ENCODE data around the gene ZNF653.

The ZNF653 gene

GRCh38 chr19:11486661-11487503, 18.8 kb downstream of the ZNF653 start:
- no peak overlapping the region for H3K27ac ChIP-seq
- no peak overlapping the region for H3K4me2 ChIP-seq
- H3K79me2 ChIP-seq (ENCODE audit: insufficient read depth, low read depth) = no peaks in the 10 kb centered on the region
- no peak overlapping the region for H3K9ac ChIP-seq
- no peak overlapping the region for H3K4me3 ChIP-seq (IDR thresholded peaks at IDR 0.05; ENCODE audit: insufficient read depth, low read depth, low read length)
- H4K20me1 ChIP-seq (ENCODE audit: insufficient read depth) = no peaks in the 10 kb centered on the region
- no peaks in the 10 kb centered on the region for H3K27me3 ChIP-seq (ENCODE audit: insufficient read depth, low read depth)
- H3K36me3 ChIP-seq (ENCODE audit: insufficient read depth) = no peaks in the 10 kb centered on the region
- no peak overlapping the region for H2AFZ ChIP-seq (ENCODE audit: low read depth)
- no peak for TF ChIP-seq CTCF (conservative IDR thresholded peaks at IDR 0.05; ENCODE audit: low read depth, low read length)
- peaks cover 4% of the 10 kb centered on the region for H3K4me1 ChIP-seq (ENCODE audit: low read depth, poor library complexity, severe bottlenecking)

- Histone ChIP-seq H3K4me1 (ENCODE audit: low read depth, poor library complexity, severe bottlenecking) (peaks cover 4% of the 10 kb centered on the region), H3K9ac (no peak overlapping the region), H2AFZ (ENCODE audit: low read depth) (no peak overlapping the region), H3K79me2 (ENCODE audit: insufficient read depth, low read depth) (no peaks in the 10 kb centered on the region), H3K36me3 (ENCODE audit: insufficient read depth) (no peaks in the 10 kb centered on the region), H3K4me2 (no peak overlapping the region), H3K4me3 (IDR thresholded peaks at IDR 0.05; ENCODE audit: insufficient read depth, low read depth, low read length) (no peak overlapping the region), H4K20me1 (ENCODE audit: insufficient read depth) (no peaks in the 10 kb centered on the region), H3K27ac (no peak overlapping the region), H3K27me3 (ENCODE audit: insufficient read depth, low read depth) (no peaks in the 10 kb centered on the region)
- TF ChIP-seq CTCF (conservative IDR thresholded peaks at IDR 0.05; ENCODE audit: low read depth, low read length) = no peak
Measured at GRCh38 chr19:11485245-11485837, 20.3 kb downstream of the ZNF653 start.

GRCh38 chr19:11483366-11484111, 22.1 kb downstream of the ZNF653 start:
- no peak for TF ChIP-seq CTCF (conservative IDR thresholded peaks at IDR 0.05; ENCODE audit: low read depth, low read length)
- no peaks in the 10 kb centered on the region for H3K27me3 ChIP-seq (ENCODE audit: insufficient read depth, low read depth)
- no peak overlapping the region; the same call in 1 of the 2 replicates for H3K4me2 ChIP-seq
- no peak overlapping the region for H3K4me3 ChIP-seq (IDR thresholded peaks at IDR 0.05; ENCODE audit: insufficient read depth, low read depth, low read length)
- H3K9ac ChIP-seq = no peak overlapping the region
- H2AFZ ChIP-seq (ENCODE audit: low read depth) = no peak overlapping the region
- no peaks in the 10 kb centered on the region for H3K79me2 ChIP-seq (ENCODE audit: insufficient read depth, low read depth)
- H4K20me1 ChIP-seq (ENCODE audit: insufficient read depth) = no peaks in the 10 kb centered on the region
- H3K36me3 ChIP-seq (ENCODE audit: insufficient read depth) = no peaks in the 10 kb centered on the region
- H3K4me1 ChIP-seq (ENCODE audit: low read depth, poor library complexity, severe bottlenecking) = peaks cover 4% of the 10 kb centered on the region
- H3K27ac ChIP-seq = no peak overlapping the region

GRCh38 chr19:11482384-11483050, 23.1 kb downstream of the ZNF653 start:
- no peak overlapping the region for H3K4me3 ChIP-seq (IDR thresholded peaks at IDR 0.05; ENCODE audit: insufficient read depth, low read depth, low read length)

More at GRCh38 chr19:11482384-11483050, 23.1 kb downstream of the ZNF653 start:
- no peaks in the 10 kb centered on the region for H3K27me3 ChIP-seq (ENCODE audit: insufficient read depth, low read depth)
- H3K27ac ChIP-seq = no peak overlapping the region
- H2AFZ ChIP-seq (ENCODE audit: low read depth) = 0 out of 2 replicates have a peak overlapping the region, but pooled peaks have one; percentile 26
- peak; percentile 54 for TF ChIP-seq CTCF (conservative IDR thresholded peaks at IDR 0.05; ENCODE audit: low read depth, low read length)
- H3K36me3 ChIP-seq (ENCODE audit: insufficient read depth) = no peaks in the 10 kb centered on the region
- no peaks in the 10 kb centered on the region for H3K79me2 ChIP-seq (ENCODE audit: insufficient read depth, low read depth)
- peak overlapping the region; percentile 35; the same call in 1 of the 2 replicates for H3K9ac ChIP-seq
- no peaks in the 10 kb centered on the region for H4K20me1 ChIP-seq (ENCODE audit: insufficient read depth)
- peaks cover 4% of the 10 kb centered on the region for H3K4me1 ChIP-seq (ENCODE audit: low read depth, poor library complexity, severe bottlenecking)
- peak overlapping the region; percentile 33 for H3K4me2 ChIP-seq
